Lower leg skin (tissue), 3 donors: Measurements from ENCODE around the gene FST.

Experiments
- CTCF ChIP-seq, 3 donors: fragments of 450-650 bp; IDR thresholded peaks; one replicate each; pipeline ENCODE4 v1.5.1; 2016; ENCODE audit warnings: antibody characterized with exemption in 3 of 3, mild to moderate bottlenecking in 3 of 3, moderate library complexity in 2 of 3
- POLR2A ChIP-seq, 2 donors: fragments of 450-650 bp; IDR thresholded peaks; one replicate each; pipeline ENCODE4 v1.6.1; 2016 to 2017; ENCODE audit warnings: antibody characterized with exemption in 2 of 2, mild to moderate bottlenecking in 1 of 2, moderate library complexity in 1 of 2

- TF ChIP-seq CTCF (IDR thresholded peaks at IDR 0.05) (no peak), POLR2A (IDR thresholded peaks at IDR 0.05) (no peak)
Measured at GRCh38 chr5:53520813-53521212, 40.4 kb downstream of the FST start.
